ENCODE results near the gene BARX2.
"Not testable (repeated sequence)": the region's sequence is repeated elsewhere in the genome, so short reads cannot be mapped to it uniquely, and the experiment has no call there.

Gene BARX2, protein sequence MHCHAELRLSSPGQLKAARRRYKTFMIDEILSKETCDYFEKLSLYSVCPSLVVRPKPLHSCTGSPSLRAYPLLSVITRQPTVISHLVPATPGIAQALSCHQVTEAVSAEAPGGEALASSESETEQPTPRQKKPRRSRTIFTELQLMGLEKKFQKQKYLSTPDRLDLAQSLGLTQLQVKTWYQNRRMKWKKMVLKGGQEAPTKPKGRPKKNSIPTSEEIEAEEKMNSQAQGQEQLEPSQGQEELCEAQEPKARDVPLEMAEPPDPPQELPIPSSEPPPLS

DNA sequence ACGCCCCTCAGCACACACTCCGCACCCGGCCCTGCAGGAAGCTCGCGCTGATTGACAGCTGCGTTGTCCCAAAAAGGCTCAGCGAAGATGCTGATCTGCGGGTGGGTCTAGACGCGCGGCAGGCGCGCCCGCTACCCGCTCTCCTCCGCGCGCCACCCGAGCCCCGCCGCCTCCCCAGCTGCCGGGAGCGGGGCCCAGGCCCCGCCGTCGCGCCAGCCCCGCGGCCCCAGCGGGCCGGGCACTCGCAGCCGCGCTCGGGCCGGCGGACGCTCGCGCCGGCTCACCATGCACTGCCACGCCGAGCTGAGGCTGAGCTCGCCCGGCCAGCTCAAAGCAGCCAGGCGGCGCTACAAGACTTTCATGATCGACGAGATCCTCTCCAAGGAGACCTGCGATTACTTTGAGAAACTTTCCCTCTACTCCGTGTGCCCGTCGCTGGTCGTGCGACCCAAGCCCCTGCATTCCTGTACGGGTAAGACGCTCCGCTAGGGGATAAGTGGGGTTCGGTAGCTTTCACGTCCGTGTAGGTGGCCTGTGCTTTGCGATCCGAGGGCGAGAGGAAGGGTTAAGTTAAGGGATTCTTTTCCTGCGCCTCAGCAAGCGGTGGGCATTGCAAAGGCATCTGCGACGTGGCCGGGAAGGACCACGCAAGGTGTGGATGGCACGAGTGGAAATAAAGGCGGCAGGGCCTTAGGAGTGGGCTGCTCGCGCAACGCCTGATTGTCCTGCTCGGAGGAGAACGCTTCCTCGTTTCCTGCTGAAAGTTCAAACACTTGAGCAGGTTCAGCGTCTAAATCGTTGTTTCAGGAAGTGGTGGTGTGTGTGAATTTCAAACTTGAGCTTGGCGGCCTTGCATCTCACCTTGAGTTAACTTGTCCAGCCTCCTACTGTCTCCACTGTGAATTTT, at the start of gene BARX2:
BARX2 (plus strand) TSS at position 98 of the 907 bp plus-strand sequence; CDS start at position 286, 188 bp downstream.
- no peak for FAIRE-seq

DNA sequence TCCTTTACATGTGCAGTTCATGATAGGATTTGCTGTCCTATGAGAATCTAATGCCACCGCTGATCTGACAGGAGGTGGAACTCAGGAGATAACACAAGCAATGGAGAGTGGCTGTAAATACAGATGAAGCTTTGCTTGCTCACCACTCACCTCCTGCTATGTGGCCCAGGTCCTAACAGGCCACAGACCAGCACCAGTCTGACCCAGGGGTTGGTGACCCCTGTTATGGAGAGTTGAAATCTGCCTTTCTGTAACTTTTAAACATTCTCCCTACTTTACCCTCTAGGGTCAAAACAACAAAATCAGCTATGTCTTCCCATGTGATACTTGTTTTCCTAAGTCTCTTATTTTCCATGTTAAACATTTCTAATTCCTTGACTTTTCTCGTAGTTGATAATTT, 48.7 kb upstream of the BARX2 start:
- FAIRE-seq = no peak

DNA sequence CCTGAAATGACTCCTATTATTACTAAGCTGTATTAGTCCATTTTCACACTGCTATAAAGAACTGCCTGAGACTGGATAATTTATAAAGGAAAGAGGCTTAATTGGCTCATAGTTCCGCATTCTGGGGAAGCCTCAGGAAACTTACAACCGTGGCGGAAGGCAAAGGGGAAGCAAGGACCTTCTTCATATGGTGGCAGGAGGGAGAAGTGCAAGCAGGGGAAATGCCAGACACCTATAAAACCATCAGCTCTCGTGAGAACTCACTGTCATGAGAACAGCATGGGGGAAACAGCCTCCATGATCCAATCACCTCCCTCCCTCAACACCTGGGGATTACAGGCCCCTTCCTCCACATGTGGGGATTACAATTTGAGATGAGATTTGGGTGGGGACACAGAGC, 47.9 kb upstream of the BARX2 start:
- not testable (repeated sequence) for FAIRE-seq

DNA sequence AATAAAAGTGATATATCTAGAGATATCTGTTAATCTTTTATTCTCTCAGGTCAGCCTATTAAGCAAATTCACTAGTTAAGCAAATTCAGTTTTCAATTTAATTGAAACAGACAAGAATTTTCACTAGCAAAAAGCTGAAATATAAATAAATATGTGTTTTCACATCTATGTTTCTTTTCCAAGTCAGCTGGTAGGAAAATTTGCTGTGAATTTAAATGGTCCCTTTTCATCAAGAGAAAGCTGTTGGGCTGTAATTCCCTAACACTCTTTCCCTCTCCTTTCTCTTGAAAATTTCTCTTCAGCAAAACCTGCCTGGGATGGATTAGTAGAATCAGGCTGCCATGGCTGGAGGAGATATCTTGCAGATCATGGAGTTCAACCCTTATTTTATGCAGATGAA, 46.9 kb upstream of the BARX2 start:
- FAIRE-seq = no peak

DNA sequence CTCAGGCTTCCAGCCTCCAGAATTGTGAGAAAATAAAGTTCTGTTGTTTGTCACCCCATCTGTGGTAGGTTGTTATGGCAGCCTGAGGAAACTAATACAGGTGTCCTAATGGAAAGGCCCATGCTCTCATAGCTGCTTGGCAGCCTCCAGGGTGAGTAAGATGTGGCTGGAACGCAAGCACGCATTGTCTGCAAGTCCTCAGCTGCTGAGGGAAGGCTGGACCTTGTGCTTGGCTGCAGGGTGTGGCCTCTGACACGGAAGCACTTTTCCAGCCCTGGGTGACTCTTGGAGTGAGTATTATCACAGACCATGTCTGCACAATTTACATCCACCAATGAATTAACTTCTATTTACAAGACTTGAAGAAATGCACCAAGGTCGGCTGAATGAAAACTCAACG, 44.4 kb upstream of the BARX2 start:
- no peak for FAIRE-seq

DNA sequence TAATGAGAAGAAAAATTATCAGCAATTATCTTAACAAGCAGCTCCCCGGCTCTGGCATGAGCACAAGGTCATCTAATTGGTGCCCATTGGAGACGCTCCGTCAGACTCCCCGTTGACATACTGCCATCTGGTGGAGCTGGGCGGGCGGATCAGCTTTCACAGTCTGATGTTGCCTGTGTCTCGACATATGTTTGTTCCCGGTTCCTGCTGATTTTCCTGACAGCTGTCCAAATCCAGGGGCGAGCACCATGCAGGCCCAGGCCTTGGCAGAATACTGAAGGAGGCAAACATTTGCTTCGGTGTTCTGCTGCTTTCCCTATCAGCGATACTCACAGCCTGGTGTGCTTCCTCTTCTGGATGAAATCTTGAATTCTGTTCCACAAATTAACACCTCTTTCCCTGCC, 43.8 kb upstream of the BARX2 start:
- FAIRE-seq = no peak

DNA sequence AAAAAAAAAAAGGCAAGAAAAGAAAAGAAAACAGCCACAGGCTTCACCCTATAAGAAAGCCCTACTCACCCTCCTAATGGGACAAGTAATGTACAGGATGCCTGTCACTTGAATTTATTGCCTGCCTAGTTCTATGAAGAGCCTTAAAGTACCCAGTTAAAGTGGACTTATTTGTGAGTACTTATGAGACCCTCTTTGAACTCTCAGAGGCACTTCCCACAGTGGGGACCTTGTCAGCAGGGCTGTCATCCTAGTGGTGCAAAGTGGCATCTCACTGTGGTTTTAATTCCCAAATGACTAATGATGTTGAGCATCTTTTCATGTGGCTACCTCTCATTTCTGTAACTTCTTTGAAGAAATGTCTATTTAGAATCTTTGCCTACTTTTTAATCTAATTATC, 41.8 kb upstream of the BARX2 start:
- FAIRE-seq = no peak

DNA sequence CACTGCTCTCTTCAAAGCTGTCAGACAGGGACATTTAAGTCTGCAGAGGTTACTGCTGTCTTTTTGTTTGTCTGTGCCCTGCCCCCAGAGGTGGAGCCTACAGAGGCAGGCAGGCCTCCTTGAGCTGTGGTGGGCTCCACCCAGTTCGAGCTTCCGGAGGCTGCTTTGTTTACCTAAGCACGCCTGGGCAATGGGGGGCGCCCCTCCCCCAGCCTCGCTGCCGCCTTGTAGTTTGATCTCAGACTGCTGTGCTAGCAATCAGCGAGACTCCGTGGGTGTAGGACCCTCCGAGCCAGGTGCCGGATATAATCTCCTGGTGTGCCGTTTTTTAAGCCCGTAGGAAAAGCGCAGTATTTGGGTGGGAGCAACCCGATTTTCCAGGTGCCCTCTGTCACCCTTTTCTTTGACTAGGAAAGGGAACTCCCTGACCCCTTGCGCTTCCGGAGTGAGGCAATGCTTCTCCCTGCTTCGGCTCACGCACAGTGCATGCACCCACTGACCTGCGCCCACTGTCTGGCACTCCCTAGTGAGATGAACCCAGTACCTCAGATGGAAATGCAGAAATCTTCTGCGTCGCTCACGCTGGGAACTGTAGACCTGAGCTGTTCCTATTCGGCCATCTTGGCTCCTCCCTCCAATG, 31.2 kb upstream of the BARX2 start:
- not testable (repeated sequence) for FAIRE-seq

DNA sequence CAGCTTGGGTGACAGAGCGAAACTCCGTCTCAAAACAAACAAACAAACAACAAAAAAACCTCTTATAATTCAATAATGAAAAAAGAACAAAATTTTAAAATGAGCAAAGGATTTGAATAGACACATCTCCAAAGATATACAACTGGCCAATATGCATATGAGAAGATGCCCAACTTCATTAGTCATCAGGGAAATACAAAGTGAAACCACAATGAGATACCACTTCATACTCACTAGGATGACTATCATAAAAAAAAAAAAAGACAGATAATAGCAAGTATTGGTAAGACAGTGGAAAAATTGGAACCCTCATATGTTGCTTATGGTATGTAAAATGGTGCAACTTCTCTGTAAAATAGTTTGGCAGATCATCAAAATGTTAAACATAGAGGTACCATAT, 28.7 kb upstream of the BARX2 start:
- FAIRE-seq = no peak

DNA sequence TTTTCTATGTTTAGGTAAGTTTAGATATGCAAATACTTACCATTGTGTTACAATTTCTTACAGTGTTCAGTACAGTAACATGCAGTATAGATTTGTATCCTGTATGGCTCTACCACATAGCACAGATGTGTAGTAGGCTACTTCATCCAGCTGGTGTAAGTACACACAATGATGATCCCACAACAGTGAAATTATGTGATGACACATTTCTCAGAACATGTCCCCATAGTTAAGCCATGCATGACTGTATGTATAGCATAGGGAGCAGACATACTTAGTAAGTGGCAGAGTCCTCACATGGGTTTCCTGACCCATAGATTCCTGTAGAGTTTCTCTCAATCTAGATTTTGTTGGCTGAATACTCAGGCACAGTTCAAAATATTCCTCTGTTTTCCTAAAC, 26.8 kb upstream of the BARX2 start:
- no peak for FAIRE-seq

DNA sequence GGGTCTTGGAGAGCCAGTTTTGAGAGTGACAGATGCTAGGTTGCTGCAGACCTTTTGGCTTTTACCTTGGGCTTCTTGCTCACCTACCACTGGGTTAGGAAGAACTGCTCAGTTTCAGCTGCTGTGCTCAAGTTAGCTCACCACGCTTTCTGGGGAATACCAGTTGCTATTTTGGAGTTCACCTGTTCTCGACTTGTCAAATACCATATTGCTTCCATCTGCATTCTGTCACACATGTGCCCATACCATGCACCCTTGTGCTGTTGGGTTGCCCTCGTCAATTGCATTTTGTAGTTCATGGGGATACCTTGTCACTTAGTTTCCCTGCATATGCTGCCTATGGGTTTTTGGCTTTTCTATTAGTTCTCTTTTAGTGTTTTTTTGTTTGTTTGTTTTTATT, 23.0 kb upstream of the BARX2 start:
- no peak for FAIRE-seq

DNA sequence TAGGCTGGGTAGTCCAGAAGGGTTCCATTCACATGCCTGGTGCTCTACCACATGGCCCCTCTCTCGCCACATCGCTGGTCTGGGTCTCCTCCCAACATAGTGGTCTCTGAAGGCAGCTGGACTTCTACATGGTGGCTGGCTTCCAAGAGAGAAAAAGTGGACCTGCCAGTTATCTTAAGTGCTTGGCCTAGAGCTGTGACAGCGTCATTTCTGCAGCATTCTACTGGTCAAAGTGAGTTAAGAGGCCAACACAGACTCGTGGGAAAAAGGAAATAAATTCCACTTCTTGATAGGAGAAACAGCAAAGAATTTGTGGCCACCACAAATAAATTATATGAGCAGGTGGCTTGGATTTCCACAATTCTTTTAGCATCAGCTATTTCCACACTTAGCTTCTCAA, 21.0 kb upstream of the BARX2 start:
- FAIRE-seq = no peak

DNA sequence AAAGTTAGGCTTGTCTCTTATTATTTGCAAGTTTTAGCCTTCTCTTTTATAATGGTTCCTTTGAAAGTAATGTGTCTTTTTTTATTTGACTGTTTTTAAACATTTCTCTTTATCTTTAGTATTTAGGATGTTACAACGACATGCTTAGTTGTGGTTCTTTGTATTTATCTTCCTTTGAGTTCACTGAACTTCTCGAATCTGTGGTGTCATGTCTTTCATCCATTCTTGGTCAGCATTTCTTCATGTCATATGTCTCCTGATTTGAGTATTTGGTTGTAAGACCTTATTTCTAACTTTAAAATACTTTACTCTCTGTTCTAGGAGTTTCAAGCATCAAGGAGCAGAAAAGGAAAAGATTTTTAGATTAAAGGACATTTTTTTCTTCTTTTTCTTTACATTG, 15.9 kb upstream of the BARX2 start:
- FAIRE-seq = no peak

DNA sequence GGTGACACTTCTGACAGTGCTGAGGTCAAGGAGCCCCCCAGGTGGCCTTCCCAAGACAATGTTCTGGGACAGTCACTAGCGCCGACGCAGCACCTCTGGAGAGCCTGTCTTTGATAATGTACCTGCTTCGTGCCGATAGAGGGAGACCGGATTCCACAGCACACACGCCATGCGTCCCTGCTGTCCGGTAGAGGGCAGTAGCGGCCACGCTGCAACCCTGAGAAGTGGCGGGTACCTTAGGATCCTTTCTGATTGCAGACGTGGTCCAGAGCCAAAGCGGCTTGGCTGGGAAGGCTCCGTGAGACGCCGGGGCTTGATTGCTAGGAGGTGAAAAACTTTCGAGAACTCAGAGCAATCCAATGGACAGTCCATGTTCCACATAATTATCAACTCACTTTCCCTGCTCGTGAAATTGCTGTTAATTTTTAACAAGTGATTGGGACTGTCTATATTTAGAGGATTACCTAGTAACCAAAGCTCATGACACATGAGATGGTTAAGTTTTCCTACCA, 11.4 kb upstream of the BARX2 start:
- FAIRE-seq = no peak

DNA sequence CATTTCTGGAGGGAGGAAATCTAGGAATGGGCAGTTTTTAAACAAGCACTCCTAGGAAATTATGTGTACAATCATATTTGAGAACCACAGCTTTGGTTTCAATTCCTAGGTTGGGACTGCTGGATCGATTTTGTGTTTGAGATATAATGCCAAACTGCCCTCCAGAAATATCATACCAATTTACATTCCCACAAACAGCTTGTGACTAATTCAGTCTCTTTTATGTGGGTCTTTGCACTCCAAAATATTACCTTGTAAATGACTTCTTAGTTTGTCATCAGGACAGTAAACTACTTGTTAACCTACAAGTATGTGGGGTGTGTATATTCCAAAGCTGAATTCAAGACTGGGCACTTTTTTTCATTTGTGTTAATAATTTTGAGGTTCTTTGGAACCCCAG, 9.8 kb upstream of the BARX2 start:
- FAIRE-seq = no peak

DNA sequence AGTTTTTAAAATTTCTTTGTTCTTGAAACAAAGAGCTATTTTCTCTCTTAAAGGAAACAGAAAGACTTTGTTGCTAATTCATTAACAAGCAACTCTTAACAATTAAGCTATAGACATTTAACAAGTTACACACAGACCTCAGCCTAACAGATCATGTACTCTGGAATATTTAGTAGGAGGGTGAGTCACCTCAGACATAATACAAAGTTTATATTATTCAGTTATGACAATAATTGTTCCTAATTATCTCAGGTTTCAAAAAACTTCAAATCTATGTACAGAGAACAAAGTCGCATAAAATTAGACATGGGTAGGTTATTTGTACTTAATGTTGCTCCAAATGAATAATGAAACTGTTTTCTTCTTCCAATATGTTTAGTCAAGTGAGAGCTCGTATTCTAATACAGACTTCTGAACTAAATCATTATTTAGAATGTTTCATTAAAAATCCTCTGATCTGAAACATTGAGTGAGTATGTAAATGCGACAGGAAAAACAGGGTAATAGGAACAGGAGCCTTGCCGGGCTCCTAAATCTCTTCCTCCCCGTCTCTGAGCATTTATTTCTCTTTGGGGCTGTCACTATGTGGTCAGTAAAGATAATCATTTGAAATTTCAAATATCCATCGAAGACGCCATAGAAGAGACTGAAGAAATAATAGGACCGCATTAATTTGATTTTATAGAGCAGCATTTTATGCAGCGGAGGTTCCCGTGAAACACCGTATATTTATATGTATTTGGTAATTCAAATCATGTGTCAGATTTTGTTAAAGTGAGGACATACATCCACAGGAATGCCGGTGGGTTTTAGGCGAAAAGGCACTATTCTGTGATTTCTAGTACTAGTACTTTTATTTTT, 8.7 kb upstream of the BARX2 start:
- no peak for FAIRE-seq

DNA sequence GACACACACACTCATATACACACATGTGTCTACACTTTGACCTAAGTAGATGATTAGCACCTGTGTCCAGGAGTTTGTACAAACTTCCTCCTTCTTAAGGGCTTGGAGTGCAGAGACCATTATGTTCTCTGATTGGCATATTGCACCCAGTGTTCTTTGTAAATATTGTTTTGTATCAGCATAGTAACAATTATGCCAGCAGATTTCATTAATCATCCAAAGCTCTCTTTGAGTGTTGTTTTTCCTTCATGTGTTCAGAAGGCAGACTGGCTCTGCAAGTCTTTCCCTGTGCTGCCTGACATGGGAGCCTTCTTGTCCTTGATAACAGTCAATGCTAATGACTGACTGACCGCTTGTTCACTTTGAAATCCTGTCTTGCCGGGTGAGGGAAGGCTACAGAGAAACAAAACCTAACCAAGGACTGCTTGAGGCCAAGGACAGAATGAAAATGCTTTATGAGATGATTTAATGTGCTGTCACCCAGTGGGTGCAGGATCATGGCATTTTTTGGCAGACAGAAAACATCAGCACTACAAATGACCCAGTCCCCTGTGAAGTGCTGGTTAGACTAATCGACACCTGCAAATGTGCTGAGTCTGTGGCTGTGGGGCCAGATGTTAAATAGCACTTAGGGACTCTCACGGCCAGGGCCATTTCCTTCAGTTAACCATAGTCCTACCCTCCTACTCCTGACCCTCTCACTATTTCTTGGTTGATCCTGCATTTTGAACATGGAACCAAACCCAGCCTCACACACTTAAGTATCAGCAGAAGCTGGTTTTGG, 6.6 kb upstream of the BARX2 start:
- no peak for FAIRE-seq

DNA sequence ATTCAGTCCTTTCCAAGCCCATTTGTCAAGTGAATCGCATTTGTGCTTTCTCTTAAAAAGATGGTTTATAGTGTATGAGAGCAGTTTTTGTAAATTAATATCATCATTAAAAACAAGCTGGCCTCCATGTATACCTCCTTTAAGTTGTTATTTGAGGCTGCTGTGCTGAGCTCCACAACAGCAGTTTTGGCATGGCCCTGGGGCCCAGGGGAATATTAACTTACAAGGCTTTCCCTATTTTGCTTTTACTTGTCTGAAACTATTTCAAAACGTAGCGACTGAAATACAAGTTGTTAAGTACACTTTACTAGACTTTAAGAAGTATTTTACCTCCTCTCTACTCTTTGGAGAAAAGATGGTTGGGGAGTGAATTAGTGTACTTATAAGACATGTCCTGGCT, 4.9 kb upstream of the BARX2 start:
- no peak for FAIRE-seq

DNA sequence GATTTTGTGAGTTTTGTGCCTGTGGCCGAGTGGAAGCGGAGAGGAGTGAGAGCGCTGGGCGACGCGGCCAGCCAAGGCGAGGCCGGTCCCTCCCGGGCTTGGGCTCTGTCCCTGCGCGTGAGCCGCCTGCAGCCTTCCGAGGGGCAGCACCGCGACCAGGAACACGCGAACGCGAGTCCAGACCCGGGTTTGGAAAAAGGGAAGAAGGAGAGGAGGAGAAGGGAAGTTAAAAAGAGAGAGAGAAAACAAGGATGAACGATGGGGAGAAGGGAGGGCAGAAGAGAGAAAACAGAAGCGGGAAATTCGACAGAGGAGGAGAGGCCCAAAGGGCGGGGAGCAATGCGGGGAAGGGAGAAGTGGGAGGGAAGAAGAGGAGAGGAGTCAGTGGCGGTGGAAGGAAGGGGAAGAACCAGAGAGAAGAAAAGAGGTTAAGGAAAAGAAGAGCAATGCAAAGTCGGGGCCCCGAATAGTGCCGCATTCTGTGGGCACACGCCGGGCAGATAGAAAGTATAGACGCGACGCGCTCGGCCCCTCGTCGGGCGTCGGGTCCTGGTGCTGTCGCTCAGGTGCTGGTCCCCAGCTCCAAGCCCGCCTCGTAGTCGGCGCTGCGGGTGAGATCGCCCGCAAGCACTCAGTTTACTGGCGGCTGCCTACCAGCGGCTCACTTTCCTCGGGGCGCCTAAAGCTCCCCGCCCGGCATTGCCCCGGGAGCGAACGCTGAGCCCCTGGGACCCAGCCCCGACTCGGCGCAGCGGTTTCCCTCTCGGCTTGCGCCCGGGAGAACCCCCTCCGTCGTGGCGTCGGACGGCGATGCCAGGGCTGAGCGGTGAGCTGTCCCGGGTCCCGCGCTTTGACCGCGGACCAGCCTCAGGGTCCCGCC, 2.8 kb upstream of the BARX2 start:
- no peak for FAIRE-seq

DNA sequence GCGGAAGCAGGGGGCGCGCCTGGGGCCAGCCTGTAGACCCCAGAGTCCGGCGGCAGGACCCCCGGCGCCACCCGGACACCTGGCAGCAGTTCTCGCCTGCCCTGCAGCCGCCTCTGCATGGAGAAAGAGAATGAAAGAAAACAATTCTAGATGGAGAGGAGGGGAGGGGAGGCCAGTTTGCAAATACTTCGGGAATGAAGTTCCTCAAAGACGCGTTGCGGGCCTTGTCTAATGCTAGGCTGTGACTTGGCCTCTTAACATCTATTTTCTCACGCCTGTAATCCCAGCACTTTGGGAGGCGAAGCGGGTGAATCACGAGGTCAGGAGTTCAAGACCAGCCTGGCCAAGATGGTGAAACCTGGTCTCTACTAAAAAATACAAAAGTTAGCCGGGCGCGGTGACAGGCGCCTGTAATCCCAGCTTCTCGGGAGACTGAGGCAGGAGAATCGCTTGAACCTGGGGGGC, 2.1 kb upstream of the BARX2 start:
- no peak for FAIRE-seq

All from colon (tissue), 2 donors.